GM13976 (cell line): ENCODE results near the gene KPNA2.
"Not testable (repeated sequence)": the region's sequence is repeated elsewhere in the genome, so short reads cannot be mapped to it uniquely, and the experiment has no call there.

Source experiments
- DNase-seq: peaks from one replicate; pipeline ENCODE4 v3.0.0; 2012; ENCODE audit warnings: low spot score
- CTCF ChIP-seq: IDR thresholded peaks from 2 replicates; pipeline ENCODE4 v1.5.1; 2012; ENCODE audit warnings: borderline replicate concordance, mild to moderate bottlenecking; ENCODE audit not compliant: insufficient read depth; ENCODE audit errors: extremely low read depth, missing control alignments, control extremely low read depth
- in situ Hi-C: fragments of 300-500 bp; cut with MboI; formaldehyde crosslinking; loops from one replicate; pipeline ENCODE4 v1.12.0; 2022; ENCODE audit warnings: low sequenced_read_pairs, mixed read lengths, inconsistent platforms; ENCODE audit not compliant: unreplicated experiment

KPNA2 gene

GRCh38 chr17:68052810-68053209 is 17.3 kb downstream of the KPNA2 start:
- DNase-seq = no peak
- no peak for TF ChIP-seq CTCF
- in situ Hi-C loops = no loop called here

- TF ChIP-seq CTCF = no peak
- DNase-seq = no peak
- in situ Hi-C loops = no loop called here
Observed at GRCh38 chr17:68053231-68054013, 17.9 kb downstream of the KPNA2 start.

- in situ Hi-C loops = no loop called here
- TF ChIP-seq CTCF = no peak
- DNase-seq = no peak
Observed at GRCh38 chr17:68054296-68054900, 18.9 kb downstream of the KPNA2 start.

- in situ Hi-C loops = no loop called here
- no peak for DNase-seq
- peak; percentile 22 for TF ChIP-seq CTCF
Observed at GRCh38 chr17:68057531-68057952, 22.0 kb downstream of the KPNA2 start.

GRCh38 chr17:68060336-68060735 is 24.8 kb downstream of the KPNA2 start:
- in situ Hi-C loops = no loop called here
- no peak for DNase-seq
- TF ChIP-seq CTCF = no peak

GRCh38 chr17:68061512-68062313 is 26.2 kb downstream of the KPNA2 start:
- peak; percentile 29 for DNase-seq
- in situ Hi-C loops = no loop called here
- no peak for TF ChIP-seq CTCF

- in situ Hi-C loops = not testable (repeated sequence)
Observed at GRCh38 chr17:68065366-68065765, 29.8 kb downstream of the KPNA2 start.

GRCh38 chr17:68068512-68068911 is 33.0 kb downstream of the KPNA2 start:
- in situ Hi-C loops, DNase-seq: not testable (repeated sequence)

More at GRCh38 chr17:68065366-68065765, 29.8 kb downstream of the KPNA2 start:
- not testable (repeated sequence) for DNase-seq

- in situ Hi-C loops, DNase-seq: not testable (repeated sequence)
Observed at GRCh38 chr17:68070582-68071444, 35.3 kb downstream of the KPNA2 start.
